Hematopoietic multipotent progenitor cell treated with erythropoietin and hydrocortisone succinate and interleukin-3 and kit ligand, for 17 days (in vitro differentiated cells): ENCODE measurements around the gene AEBP2.
"Not testable (repeated sequence)": the region's sequence is repeated elsewhere in the genome, so short reads cannot be mapped to it uniquely, and the experiment has no call there.

ENCODE experiments used
- DNase-seq: peaks from one replicate; pipeline ENCODE4 v3.0.0-alpha.2; 2015; ENCODE audit warnings: low spot score

Gene AEBP2

GRCh38 chr12:19454837-19455236 is 15.5 kb downstream of the AEBP2 start:
- DNase-seq = no peak

- DNase-seq = no peak
Observed at GRCh38 chr12:19456176-19456575, 16.9 kb downstream of the AEBP2 start.

GRCh38 chr12:19457561-19457960 is 18.3 kb downstream of the AEBP2 start:
- no peak for DNase-seq

DNA sequence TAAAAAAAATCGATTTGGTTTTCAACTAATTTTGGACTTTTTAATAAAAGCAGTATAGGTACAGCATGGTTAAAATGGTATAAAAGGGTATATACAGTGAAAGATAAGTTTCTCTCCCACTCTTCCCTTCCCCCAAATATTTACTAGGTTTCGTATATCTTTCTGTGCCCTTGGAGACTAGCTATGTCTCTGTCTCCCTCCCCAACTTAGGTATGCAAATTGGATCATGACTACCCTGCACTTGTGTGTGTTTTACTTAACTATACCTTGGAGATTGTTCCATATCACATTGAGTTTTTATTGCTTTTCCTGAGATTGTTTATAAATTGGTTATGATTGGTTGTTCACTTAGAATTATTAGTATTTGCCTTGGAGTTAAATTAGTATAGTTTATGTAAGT is 19.4 kb downstream of the AEBP2 start:
- no peak for DNase-seq

DNA sequence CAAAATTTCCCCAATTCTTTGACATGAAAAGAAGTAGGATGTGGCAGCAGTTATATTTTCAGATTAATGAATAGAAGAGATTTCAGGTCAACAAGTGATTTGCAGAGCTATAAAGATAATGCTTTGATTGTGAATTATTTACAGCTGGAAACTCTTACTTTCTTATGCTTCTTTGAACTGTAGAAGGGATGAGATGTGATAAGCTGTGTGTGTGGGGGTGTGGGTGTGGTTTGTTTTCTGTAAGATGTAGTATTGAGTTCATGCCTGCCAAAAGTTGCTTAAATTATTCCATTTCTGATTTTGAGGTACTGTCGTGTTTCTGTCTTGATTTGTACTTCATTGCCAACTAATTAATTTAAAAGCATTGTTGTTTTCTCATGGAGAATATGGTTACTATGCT is 22.7 kb downstream of the AEBP2 start:
- no peak for DNase-seq

- no peak for DNase-seq
Observed at GRCh38 chr12:19462406-19462805, 23.1 kb downstream of the AEBP2 start.

- no peak for DNase-seq
Observed at GRCh38 chr12:19464192-19464580, 24.9 kb downstream of the AEBP2 start.

GRCh38 chr12:19465711-19466110 is 26.4 kb downstream of the AEBP2 start:
- no peak for DNase-seq

GRCh38 chr12:19474147-19474546 is 34.9 kb downstream of the AEBP2 start:
- DNase-seq = no peak

DNA sequence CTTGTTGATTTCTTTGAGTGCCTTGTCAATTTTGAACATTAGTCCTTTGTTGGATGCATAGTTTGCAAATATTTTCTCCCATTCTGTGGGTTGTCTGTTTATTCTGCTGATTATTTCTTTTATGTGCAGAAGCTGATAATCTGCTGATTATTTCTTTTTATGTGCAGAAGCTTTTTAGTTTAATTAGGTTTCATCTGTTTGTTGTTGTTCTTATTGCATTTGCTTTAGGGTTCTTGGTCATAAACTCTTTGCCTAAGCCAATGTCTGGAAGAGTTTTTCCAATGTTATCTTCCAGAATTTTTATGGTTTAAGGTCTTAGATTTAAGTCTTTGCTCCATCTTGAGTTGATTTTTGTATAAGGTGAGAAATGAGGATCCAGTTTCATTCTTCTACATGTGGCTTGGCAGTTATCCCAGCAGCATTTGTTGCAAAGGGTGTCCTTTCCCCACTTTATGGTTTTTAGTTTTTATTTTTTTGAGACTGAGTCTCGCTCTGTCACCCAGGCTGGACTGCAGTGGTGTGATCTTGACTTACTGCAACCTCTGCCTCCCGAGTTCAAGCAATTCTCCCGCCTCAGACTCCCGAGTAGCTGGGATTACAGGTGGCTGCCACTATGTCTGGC is 36.7 kb downstream of the AEBP2 start:
- not testable (repeated sequence) for DNase-seq

- no peak for DNase-seq
Observed at GRCh38 chr12:19477071-19477470, 37.8 kb downstream of the AEBP2 start.

DNA sequence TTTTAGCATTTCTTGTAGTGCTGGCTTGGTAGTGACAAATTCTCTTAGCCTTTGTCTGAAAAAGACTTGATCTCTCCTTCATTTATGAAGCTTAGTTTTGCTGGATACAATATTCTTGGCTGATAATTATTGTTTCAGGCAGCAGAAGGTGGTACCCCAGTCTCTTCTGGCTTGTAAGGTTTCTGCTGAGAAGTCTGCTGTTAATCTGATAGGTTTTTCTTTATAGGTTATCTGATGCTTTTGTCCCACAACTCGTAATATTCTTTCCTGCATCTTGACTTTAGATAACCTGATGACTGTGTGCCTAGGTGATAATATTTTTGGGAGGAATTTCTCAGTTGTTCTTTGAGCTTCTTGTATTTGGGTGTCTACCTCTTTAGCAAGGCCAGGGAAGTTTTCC is 41.2 kb downstream of the AEBP2 start:
- DNase-seq = no peak

- DNase-seq = no peak
Observed at GRCh38 chr12:19482036-19482435, 42.7 kb downstream of the AEBP2 start.

DNA sequence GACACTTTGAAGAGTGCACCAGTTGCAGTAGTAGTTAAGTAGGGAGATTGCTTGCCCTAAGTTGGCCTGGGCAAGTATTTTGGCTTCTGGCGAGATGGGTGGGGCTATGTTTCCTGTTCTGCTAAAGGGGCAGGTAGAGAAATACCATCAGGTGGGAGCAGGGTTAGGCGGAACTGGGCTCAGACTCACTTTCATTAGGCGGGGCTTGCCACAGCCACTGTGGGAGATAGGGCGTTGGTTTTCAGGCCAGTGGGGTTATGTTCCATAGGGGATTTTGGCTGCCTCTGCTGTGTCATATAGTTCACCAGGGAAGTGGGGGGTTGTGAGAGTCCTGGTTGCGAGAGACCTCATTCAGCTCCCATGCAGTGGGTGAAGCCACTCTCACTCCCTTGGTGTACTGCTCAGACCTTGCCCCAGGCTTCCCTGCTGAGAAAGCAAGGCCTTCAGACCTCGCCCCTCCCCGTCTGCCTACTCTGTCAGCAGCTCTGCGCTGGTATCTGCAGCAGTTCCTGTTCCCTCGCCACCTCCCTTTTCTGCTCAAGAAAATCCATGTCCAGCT is 43.3 kb downstream of the AEBP2 start:
- DNase-seq = no peak

GRCh38 chr12:19483727-19484126 is 44.4 kb downstream of the AEBP2 start:
- no peak for DNase-seq

DNA sequence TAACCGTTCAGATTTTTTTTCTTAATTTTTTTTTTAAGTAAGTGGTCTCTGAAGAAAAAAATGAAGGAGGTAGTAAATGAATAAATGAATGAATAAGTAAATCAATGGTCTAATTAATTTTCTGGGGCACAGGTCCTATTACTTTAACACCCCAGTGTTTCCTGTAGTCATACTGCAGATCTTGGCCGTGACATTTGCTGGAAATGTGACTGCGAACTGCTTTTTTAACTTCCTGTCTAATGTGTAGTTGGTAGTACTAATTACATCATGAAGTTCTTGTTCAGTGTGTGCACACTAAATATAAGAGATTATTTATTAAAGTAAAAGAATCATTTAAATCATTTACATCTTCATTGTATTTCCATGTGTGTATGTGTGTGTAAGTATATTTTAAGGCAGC is 45.4 kb downstream of the AEBP2 start:
- no peak for DNase-seq

DNA sequence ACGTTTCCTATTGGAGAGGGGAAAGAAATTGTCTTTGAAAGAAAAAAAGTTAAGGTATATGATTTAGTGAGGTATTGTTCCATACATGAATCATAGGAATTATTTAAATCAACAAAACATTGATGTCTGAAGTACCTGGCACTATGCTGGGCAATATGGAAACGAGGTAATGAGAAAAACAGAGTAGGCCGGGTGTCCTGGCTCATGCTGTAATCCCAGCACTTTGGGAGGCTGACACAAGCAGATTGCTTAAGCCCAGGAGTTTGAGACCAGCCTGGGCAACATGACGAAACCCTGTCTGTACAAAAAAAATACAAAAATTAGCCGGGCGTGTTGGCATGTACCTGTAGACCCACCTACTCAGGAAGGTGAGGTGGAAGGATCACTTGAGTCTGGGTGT is 45.9 kb downstream of the AEBP2 start:
- no peak for DNase-seq

GRCh38 chr12:19489168-19489567 is 49.9 kb downstream of the AEBP2 start:
- DNase-seq = no peak

DNA sequence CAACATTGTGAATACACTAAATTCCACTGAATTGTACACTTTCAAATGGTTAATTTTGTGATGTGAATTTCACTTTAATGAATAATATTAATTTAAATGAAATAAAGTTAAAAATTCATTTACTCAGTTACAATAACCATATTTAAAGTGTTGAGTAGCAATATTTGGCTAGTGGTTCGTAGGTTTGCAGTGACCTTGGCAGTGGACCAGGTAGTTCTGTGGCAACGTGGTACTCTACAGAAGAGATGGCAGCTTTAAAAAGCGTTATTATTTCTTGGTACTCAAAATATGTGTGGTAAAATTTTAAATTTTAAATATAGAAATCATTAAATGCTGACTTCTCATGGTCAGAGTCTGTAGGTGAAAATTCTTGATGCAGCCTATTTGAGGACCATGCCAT is 51.6 kb downstream of the AEBP2 start:
- DNase-seq = no peak

- no peak for DNase-seq
Observed at GRCh38 chr12:19491863-19492262, 52.6 kb downstream of the AEBP2 start.

GRCh38 chr12:19496219-19496878 is 57.1 kb downstream of the AEBP2 start:
- DNase-seq = no peak

DNA sequence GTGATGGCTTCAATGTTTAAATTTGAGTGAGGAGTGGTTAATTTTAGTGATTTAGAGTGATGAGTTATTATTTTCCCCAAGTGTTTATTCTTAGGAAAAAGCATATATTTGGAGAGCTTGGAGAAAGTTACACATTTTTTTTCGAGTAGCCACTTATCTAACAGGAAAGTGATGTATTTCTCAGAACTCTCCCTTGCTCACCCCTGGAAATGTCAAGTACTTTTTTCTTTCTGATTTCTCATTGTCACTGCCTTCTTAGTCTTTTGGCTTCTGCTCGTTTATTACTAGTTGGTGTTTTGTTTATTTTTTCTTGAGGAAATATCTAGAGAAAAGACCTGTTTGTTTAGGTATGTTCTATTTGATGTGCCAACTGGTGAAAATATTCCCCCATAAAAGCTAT is 58.8 kb downstream of the AEBP2 start:
- DNase-seq = no peak

- DNase-seq = no peak
Observed at GRCh38 chr12:19499030-19499429, 59.7 kb downstream of the AEBP2 start.

DNA sequence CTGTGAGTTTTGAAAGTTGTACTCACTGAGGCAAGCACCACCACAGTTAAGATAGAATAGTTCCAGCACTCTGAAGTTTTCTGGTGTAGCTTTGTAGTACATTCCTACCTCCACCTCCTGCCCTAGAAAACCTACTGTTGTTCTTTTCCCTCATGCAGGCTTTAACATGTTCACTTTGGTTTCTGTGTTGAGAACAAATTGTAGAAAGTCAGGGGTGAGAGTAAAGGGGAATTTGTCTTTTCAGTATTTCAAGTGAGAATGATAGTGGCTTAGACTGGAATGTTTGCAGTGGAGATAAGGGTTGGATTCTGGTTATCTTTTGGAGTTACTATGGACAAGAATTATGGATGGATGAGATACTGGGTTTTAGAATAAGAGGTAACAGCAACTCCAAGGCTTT is 67.2 kb downstream of the AEBP2 start:
- DNase-seq = no peak
